Kidney (tissue), 14 donors: ENCODE data around the gene EHD4. TPM values are rescaled to one million over a fixed set of nuclear protein-coding genes. Genes with fewer than 3 reads are reported as not detected.

Experiments used
- DNase-seq, 5 donors: peaks; one replicate each; pipeline ENCODE4 v3.0.0-alpha.2; 2013 to 2020
- FAIRE-seq: peaks from 2 replicates; lab custom pipeline; 2012; peaks lifted over from hg19 to GRCh38; lab: Jason Lieb, UNC
- H3K27ac ChIP-seq, 2 donors: one replicate each; pipeline ENCODE4 v1.7.0; 2013; ENCODE audit warnings: low read depth in 2 of 2, low read length in 2 of 2, inconsistent platforms in 1 of 2
- H3K27me3 ChIP-seq: one replicate; pipeline ENCODE4 v1.7.1; 2013; ENCODE audit warnings: low read length, inconsistent platforms; ENCODE audit not compliant: control insufficient read depth, insufficient read depth
- H3K36me3 ChIP-seq, 3 donors: one replicate each; pipeline versions ENCODE4 v1.7.0 to v1.7.1; 2013; ENCODE audit warnings: low read length in 3 of 3, control low read depth in 1 of 3, inconsistent platforms in 1 of 3; ENCODE audit not compliant: insufficient read depth in 3 of 3, control insufficient read depth in 2 of 3
- H3K4me1 ChIP-seq, 3 donors: one replicate each; pipeline versions ENCODE4 v1.7.0 to v1.7.1; 2013; ENCODE audit warnings: low read length in 3 of 3, inconsistent platforms in 1 of 3, low read depth in 1 of 3; ENCODE audit not compliant: control insufficient read depth in 2 of 3, insufficient read depth in 2 of 3
- H3K4me3 ChIP-seq, 3 donors: one replicate each; pipeline versions ENCODE4 v1.7.0 to v1.8.1; 2013; ENCODE audit warnings: low read length in 3 of 3, control low read depth in 1 of 3, inconsistent platforms in 1 of 3
- H3K9ac ChIP-seq, 3 donors: one replicate each; pipeline versions ENCODE4 v1.7.0 to v1.7.1; 2013; ENCODE audit warnings: low read length in 3 of 3, control low read depth in 1 of 3, inconsistent platforms in 1 of 3
- H3K9me3 ChIP-seq, 3 donors: one replicate each; pipeline versions ENCODE4 v1.7.0 to v1.7.1; 2013; ENCODE audit warnings: low read length in 3 of 3, control low read depth in 1 of 3, inconsistent platforms in 1 of 3; ENCODE audit not compliant: control insufficient read depth in 2 of 3, insufficient read depth in 1 of 3
- intact Hi-C: fragments of 100-400 bp; cut with DNase I; formaldehyde crosslinking; loops from one replicate; pipeline ENCODE4 v1.11.1; 2022
- polyA plus RNA-seq: library from polyadenylated mRNA; stranded (reverse); fragments of 350-450 nt; fragmentation: Illumina TruSeq; extraction: RNeasy Lipid Tissue Mini Kit (QIAGEN cat#74804); gene quantifications from one replicate; pipeline ENCODE4 v1.2.3, GENCODE V29; 2014; ENCODE audit warnings: low read depth, low replicate concordance; ENCODE audit not compliant: insufficient read depth
- total RNA-seq: library from RNA; stranded (reverse); fragmentation: NEBNext Ultra II Directional; extraction: Animal tissue kit (Norgen Biotek cat#: 25700); gene quantifications from one replicate; pipeline ENCODE4 v1.2.1, GENCODE V29; 2021
- TF ChIP-seq, protein P1 (sequence below): IDR thresholded peaks from 3 replicates; pipeline ENCODE4 v1.5.1; 2012; ENCODE audit warnings: mild to moderate bottlenecking, moderate library complexity, borderline replicate concordance; ENCODE audit not compliant: insufficient read depth; ENCODE audit errors: extremely low read depth
- donor health status: control.
- donor health status: control.
- donor health status: control.
- donor health status: control.
- donor health status: control.
- donor health status: DM: yes; HTN: yes; CAD: no.
- donor health status: Normal renal cell carcinoma (clear cell type).

The EHD4 gene
- total and polyA plus RNA-seq, 2 donors from 2014 or later: 15.7 to 38.5 TPM

DNA sequence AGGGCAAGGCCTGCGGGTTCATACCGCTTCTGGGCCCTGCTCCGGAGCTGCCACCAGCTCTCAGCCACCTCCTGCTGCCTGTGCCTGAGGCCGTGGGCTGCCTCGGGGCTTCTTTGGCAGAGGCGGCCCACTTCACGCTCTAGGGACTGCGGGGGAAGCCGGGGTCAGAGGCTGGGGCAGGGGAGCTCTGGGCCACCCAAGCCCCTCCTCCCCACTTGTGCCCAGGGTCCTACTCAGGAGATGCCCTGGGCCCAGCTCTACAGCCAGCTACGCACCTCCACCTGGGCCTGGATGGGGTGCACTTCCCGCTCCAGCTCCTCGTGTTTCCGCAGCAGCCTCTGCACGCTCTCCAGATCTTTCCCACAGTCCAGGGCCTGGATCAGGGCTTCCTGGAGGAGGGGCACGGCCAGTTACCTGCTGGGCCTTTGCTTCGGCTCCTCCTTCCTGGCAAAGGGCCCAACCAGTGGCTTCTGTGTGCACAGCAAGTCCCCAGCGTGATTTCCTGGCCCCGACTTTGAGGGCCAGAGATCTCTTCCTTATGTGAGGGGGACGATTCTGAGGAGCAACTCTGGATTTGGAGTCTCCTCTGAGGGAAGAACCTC, 109.7 kb downstream of the EHD4 start:
- Histone ChIP-seq H3K4me3 (no peak overlapping the region), H3K9ac (no peak overlapping the region), H3K27me3 (no peaks in the 10 kb centered on the region), H3K4me1 (no peaks in the 10 kb centered on the region), H3K9me3 (no peaks in the 10 kb centered on the region), H3K36me3 (no peaks in the 10 kb centered on the region), H3K27ac (no peak overlapping the region)
- DNase-seq: no peak
- TF ChIP-seq, protein P1, sequence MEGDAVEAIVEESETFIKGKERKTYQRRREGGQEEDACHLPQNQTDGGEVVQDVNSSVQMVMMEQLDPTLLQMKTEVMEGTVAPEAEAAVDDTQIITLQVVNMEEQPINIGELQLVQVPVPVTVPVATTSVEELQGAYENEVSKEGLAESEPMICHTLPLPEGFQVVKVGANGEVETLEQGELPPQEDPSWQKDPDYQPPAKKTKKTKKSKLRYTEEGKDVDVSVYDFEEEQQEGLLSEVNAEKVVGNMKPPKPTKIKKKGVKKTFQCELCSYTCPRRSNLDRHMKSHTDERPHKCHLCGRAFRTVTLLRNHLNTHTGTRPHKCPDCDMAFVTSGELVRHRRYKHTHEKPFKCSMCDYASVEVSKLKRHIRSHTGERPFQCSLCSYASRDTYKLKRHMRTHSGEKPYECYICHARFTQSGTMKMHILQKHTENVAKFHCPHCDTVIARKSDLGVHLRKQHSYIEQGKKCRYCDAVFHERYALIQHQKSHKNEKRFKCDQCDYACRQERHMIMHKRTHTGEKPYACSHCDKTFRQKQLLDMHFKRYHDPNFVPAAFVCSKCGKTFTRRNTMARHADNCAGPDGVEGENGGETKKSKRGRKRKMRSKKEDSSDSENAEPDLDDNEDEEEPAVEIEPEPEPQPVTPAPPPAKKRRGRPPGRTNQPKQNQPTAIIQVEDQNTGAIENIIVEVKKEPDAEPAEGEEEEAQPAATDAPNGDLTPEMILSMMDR: no peak
- intact Hi-C loops: no loop called here
- no peak for FAIRE-seq

DNA sequence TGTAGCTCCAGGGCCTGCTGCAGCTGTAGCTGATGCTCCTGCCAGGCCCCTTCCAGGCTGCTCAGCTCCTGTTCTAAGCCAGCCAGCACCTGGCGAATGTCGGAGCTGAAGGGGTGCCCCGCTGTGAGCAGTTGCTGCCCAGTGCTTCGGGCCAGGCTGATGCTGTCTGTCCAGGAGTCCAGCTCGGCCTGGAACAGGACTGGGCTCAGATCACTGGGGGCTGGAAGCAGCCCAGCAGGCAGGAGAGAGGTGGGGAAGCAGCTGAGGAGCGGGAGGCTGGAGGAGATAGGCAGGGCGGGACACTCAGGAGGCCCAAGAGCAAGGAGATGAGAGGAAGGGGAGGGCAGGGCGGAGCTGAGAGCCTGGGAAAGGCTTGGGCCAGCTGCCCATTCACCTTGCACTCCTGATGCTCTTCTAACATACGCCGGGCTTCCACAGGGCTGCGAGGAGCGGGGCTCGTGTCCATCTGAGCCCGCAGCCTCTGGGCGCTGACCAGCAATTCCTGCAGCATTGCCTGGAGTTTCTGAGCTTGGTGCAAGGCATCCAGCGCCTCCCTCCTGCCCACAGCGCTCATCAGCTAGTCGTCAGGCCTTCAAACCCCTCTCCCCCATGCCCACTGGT, 110.5 kb downstream of the EHD4 start:
- TF ChIP-seq, protein P1: no peak
- Histone ChIP-seq H3K9ac (no peak overlapping the region), H3K27me3 (no peaks in the 10 kb centered on the region), H3K9me3 (no peaks in the 10 kb centered on the region), H3K36me3 (no peaks in the 10 kb centered on the region), H3K4me1 (no peaks in the 10 kb centered on the region), H3K4me3 (no peak overlapping the region), H3K27ac (no peak overlapping the region)
- FAIRE-seq: no peak
- DNase-seq: no peak
- intact Hi-C loops: no loop called here

DNA sequence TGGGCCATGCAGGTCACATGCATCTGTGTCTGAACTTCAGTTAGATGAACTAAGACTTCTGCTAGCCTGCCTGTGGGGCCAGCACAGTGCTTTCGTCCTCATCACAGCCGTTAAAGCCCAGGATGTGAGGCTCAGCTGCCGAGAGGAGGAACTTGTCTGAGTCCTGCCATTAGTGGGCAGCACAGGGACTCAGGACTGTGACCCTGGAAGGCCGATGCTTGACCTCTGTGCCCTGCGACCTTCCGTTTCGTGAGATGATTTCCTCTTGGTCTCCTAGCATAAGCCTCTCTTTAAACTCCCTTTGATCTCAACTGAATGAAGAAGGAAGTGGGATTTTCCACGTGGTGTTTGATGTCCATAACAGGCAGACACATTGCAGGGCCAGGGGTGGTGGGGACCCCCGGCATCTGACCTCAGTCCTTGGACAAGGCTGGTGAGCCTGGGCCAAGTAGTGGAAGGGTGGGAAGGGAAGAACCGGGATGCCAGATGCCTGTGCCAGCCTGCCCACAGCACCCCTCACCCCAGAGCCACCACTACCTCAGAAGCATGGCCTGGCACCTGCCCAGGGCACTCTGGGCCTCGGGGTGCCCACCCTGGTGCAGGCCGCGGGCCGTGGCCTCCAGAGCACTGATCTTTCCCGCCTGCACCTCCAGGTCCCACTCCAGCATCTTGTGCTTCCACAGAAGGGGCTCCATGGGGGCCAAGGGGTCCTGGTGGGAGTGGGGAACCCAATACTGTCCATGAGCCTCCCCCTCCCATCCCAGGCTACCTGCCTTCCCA, 112.1 kb downstream of the EHD4 start:
- no peaks in the 10 kb centered on the region for H3K9me3 ChIP-seq
- no peaks in the 10 kb centered on the region for H3K36me3 ChIP-seq
- intact Hi-C loops: no loop called here
- H3K4me3 ChIP-seq: no peak overlapping the region
- TF ChIP-seq, protein P1: no peak
- no peak overlapping the region for H3K27ac ChIP-seq
- no peaks in the 10 kb centered on the region for H3K27me3 ChIP-seq
- no peak for FAIRE-seq
- no peaks in the 10 kb centered on the region for H3K4me1 ChIP-seq
- no peak for DNase-seq
- H3K9ac ChIP-seq: no peak overlapping the region
